Measurements from ENCODE around the gene ZNF462.
"Not testable (repeated sequence)": the region's sequence is repeated elsewhere in the genome, so short reads cannot be mapped to it uniquely, and the experiment has no call there.

ZNF462 gene

GRCh38 chr9:106963684-106964083 lies 100.7 kb downstream of the ZNF462 start:
- DNase-seq, result no peak

- peak in 1 of 5 donors; percentile 10 for DNase-seq
These were observed 101.4 kb downstream of the ZNF462 start for GRCh38 chr9:106964329-106964728.

- DNase-seq, result no peak
These were observed 102.0 kb downstream of the ZNF462 start for GRCh38 chr9:106964822-106965525.

GRCh38 chr9:106966481-106966880 lies 103.5 kb downstream of the ZNF462 start:
- no peak for DNase-seq

- DNase-seq, result no peak
These were observed 106.7 kb downstream of the ZNF462 start for GRCh38 chr9:106969696-106970095.

GRCh38 chr9:106970219-106970975 lies 107.4 kb downstream of the ZNF462 start:
- no peak for DNase-seq

- no peak for DNase-seq
These were observed 108.1 kb downstream of the ZNF462 start for GRCh38 chr9:106970976-106971457.

- DNase-seq, result no peak
These were observed 109.1 kb downstream of the ZNF462 start for GRCh38 chr9:106972082-106972481.

- no peak for DNase-seq
These were observed 111.4 kb downstream of the ZNF462 start for GRCh38 chr9:106974341-106974740.

GRCh38 chr9:106976772-106977171 lies 113.8 kb downstream of the ZNF462 start:
- DNase-seq, result no peak

GRCh38 chr9:106980551-106981101 lies 117.7 kb downstream of the ZNF462 start:
- no peak for DNase-seq

- no peak for DNase-seq
These were observed 118.7 kb downstream of the ZNF462 start for GRCh38 chr9:106981396-106982287.

- DNase-seq, result no peak
These were observed 119.7 kb downstream of the ZNF462 start for GRCh38 chr9:106982636-106983035.

- DNase-seq, result no peak
These were observed 120.4 kb downstream of the ZNF462 start for GRCh38 chr9:106983346-106983745.

GRCh38 chr9:106989904-106990303 lies 126.9 kb downstream of the ZNF462 start:
- not testable (repeated sequence) for DNase-seq

- DNase-seq, result no peak
These were observed 129.2 kb downstream of the ZNF462 start for GRCh38 chr9:106992186-106992585.

- DNase-seq, result no peak
These were observed 130.6 kb downstream of the ZNF462 start for GRCh38 chr9:106993603-106994002.

- no peak for DNase-seq
These were observed 131.5 kb downstream of the ZNF462 start for GRCh38 chr9:106994463-106994862.

- no peak for DNase-seq
These were observed 137.3 kb downstream of the ZNF462 start for GRCh38 chr9:107000218-107000617.

GRCh38 chr9:107005201-107005600 lies 142.2 kb downstream of the ZNF462 start:
- no peak for DNase-seq

- DNase-seq, result no peak
These were observed 144.4 kb downstream of the ZNF462 start for GRCh38 chr9:107007402-107007801.

- DNase-seq, result no peak
These were observed 145.0 kb downstream of the ZNF462 start for GRCh38 chr9:107008011-107008410.

GRCh38 chr9:107008447-107008846 lies 145.5 kb downstream of the ZNF462 start:
- DNase-seq, result no peak
